ENCODE results near the gene HTR4.
A peak's percentile ranks its signal among the peaks of the same experiment; 100 is the strongest.

The HTR4 gene

DNA sequence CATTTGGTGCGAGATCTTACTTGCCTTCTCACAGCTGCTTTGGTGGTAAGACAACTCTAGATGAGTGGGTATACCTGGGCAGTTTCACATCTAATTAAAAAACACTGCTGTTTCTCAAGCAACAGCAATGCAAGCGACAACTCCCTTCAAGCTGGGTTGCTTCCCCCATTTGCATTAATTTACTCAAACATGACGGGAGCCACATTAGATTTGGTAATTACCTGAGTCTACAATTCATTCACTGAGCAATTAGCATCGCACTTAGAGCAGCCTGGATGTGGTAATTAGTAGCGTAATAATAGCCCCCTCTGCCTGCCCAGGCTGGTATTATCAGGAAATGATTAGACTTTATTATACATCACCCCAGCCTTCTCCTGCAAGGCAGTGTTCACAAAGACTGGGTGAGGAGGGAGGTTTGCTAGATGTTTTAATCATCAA, 197.1 kb downstream of the HTR4 start:
- TF ChIP-seq, protein P1, sequence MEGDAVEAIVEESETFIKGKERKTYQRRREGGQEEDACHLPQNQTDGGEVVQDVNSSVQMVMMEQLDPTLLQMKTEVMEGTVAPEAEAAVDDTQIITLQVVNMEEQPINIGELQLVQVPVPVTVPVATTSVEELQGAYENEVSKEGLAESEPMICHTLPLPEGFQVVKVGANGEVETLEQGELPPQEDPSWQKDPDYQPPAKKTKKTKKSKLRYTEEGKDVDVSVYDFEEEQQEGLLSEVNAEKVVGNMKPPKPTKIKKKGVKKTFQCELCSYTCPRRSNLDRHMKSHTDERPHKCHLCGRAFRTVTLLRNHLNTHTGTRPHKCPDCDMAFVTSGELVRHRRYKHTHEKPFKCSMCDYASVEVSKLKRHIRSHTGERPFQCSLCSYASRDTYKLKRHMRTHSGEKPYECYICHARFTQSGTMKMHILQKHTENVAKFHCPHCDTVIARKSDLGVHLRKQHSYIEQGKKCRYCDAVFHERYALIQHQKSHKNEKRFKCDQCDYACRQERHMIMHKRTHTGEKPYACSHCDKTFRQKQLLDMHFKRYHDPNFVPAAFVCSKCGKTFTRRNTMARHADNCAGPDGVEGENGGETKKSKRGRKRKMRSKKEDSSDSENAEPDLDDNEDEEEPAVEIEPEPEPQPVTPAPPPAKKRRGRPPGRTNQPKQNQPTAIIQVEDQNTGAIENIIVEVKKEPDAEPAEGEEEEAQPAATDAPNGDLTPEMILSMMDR (IDR thresholded peaks at IDR 0.05; ENCODE audit: extremely low read depth, missing control alignments): no peak
- no peak for DNase-seq (ENCODE audit: low spot score)

DNA sequence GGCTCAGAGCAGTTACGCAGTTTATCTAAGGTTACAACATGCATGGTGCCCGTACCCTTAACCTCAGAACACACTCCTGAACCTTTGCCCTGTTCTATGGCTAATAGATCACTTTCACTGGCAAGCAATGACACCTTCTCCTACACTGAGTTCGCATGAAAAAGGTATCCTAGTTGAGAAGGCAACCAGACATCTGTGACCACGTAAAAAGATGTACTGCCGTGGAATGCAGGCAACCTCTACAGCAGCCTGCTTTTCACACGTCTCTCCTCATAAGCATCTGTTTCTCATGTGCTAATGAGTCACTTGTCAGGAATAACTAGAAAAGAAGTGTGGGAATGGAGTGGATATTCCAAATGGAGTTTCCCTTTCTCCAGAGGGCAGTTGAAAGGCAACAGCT, 199.1 kb downstream of the HTR4 start:
- TF ChIP-seq, protein P1 (IDR thresholded peaks at IDR 0.05; ENCODE audit: extremely low read depth, missing control alignments): no peak
- DNase-seq (ENCODE audit: low spot score): no peak

DNA sequence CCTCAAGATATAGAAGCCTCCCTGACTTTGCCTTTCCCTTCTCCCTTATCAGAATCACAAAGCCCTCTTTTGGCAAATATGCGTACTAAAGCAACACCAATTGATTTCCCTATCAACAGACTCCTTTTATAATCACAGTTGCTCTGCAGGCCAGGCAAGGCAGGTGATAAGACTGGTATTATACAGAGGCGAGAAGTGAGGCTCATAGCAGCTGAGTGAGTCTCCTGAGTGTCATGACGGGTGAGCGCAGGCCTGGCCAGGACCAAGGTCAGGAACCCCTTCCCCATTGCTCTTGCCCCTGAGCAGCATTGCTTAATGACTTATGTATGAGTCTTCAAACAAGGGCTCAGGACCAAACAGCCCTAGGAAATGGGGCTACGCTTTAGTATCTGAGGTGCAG, 199.8 kb downstream of the HTR4 start:
- no peak for DNase-seq (ENCODE audit: low spot score)
- TF ChIP-seq, protein P1 (IDR thresholded peaks at IDR 0.05; ENCODE audit: extremely low read depth, missing control alignments): no peak

DNA sequence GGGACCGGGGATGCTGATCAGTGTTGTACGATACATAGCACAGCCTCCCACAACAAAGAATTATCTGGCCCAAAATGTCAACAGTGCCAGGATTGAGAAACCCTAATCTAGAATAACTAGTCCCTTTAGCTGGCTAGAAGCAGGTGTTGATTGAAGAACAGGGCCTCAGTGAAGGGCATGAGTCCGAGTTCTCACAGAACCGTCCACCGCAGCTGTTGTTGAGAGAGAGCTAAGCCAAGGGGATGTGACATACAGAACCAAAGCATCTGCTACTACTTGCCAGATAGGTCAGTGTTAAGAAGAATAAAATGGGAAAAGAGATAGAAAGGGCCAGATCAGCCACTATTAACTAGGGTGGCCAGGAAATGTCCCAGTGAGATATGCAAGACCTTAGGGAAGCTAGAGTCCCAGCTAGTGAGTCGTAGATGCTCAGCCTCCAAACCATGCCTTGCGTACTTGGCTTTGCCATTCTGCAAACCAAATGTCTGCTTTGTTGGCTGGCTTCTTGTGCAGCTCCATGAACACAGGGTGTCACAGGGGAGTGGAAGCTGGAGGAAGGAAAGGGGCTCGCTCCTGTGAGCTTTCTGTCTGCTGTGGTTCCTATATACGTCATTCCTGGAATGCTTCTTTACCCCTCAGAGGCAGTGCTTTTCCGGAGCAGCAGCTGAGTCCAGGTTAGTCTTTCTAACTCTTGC, 201.7 kb downstream of the HTR4 start:
- DNase-seq (ENCODE audit: low spot score): no peak
- TF ChIP-seq, protein P1 (IDR thresholded peaks at IDR 0.05; ENCODE audit: extremely low read depth, missing control alignments): no peak

DNA sequence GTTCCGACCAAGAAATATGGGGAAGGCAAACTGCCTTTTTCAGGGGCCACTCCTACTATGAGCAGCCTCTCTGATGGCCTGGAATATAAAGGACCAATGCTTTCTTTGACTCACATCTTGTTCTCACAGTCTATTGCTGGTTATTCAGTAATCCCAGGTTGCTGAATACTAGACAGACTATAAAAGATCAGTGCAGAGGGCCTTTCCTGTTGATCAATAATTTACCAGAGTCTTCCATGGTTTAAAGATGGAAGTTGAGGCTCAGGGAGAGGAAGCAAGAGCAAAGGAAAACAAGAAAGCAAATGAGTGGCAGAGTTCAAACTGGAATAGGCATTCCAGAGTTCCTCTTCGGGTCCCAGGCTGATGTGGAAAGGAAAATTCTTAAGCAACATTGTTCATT, 207.7 kb downstream of the HTR4 start:
- no peak for DNase-seq (ENCODE audit: low spot score)
- TF ChIP-seq, protein P1 (IDR thresholded peaks at IDR 0.05; ENCODE audit: extremely low read depth, missing control alignments): no peak

DNA sequence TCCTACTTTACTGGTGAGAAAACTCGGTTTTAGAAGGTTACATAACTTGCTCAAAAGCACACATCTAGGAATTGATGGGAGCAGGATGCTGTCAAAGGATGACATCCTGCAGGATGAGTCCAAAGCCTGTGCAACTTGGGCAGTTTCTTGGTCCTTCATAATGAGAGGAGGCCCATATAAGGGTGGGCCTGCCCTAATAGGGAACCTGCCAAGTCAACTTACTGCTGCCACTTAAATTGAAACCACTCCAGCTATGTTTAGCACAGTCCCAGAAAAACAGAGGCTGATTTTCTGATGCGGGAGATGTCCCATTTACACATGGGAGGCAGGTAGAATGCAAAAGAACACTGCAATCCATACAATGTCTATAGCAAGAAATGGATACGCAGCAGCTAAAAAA, 208.7 kb downstream of the HTR4 start:
- DNase-seq (ENCODE audit: low spot score): no peak
- TF ChIP-seq, protein P1 (IDR thresholded peaks at IDR 0.05; ENCODE audit: extremely low read depth, missing control alignments): no peak

DNA sequence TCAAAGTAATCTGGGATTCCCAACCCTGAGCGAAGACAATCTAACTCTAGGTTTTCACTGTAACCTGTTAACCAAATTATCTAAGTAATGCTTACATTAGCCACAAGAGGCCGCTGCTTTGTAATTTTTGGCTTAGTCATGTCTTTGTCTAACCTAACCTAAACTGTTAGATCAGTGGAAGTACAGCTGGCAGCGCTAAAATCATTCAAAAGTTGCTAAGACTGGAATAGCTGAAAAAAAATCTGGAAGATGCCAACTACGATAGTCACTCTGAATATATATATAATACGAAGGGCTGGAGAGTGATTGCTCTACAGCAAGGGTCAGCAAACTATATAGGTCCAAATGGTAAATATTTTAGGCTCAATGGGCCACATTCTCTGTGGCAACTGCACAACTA, 210.3 kb downstream of the HTR4 start:
- peak; percentile 41 for DNase-seq (ENCODE audit: low spot score)

More for the DNA sequence above, 210.3 kb downstream of the HTR4 start:
- TF ChIP-seq, protein P1 (IDR thresholded peaks at IDR 0.05; ENCODE audit: extremely low read depth, missing control alignments): peak; percentile 59

Data from GM20000 (cell line).